Mucosa of gallbladder (tissue), 1 donor: Measurements from ENCODE around the gene BAHCC1. TPM values are rescaled to one million over a fixed set of nuclear protein-coding genes. Genes with fewer than 3 reads are reported as not detected.

Source experiments
- DNase-seq: peaks from one replicate; pipeline ENCODE4 v3.0.0-alpha.2; 2020; ENCODE audit warnings: low spot score
- total RNA-seq: library from RNA; stranded (reverse); gene quantifications from one replicate; pipeline ENCODE4 v1.2.1, GENCODE V29; 2021
- donor health status: DM: no; HTN: no; CAD: no.

The BAHCC1 gene
- total RNA-seq, 1 donor from 2014 or later = 77.4 TPM

GRCh38 chr17:81493198-81494038 lies 98.2 kb downstream of the BAHCC1 start:
- no peak for DNase-seq

- DNase-seq = no peak
Measured at GRCh38 chr17:81494626-81495377, 99.5 kb downstream of the BAHCC1 start.

GRCh38 chr17:81498953-81499600 lies 103.8 kb downstream of the BAHCC1 start:
- no peak for DNase-seq

- no peak for DNase-seq
Measured at GRCh38 chr17:81499601-81499970, 104.3 kb downstream of the BAHCC1 start.

- no peak for DNase-seq
Measured at GRCh38 chr17:81500047-81500446, 104.8 kb downstream of the BAHCC1 start.

GRCh38 chr17:81502471-81503017 lies 107.3 kb downstream of the BAHCC1 start:
- DNase-seq = no peak

GRCh38 chr17:81503619-81504018 lies 108.4 kb downstream of the BAHCC1 start:
- no peak for DNase-seq

- DNase-seq = no peak
Measured at GRCh38 chr17:81508639-81509206, 113.5 kb downstream of the BAHCC1 start.

GRCh38 chr17:81509207-81509971 lies 114.1 kb downstream of the BAHCC1 start:
- DNase-seq = no peak

GRCh38 chr17:81509972-81510784 lies 114.9 kb downstream of the BAHCC1 start:
- DNase-seq = no peak

- DNase-seq = no peak
Measured at GRCh38 chr17:81510785-81511553, 115.7 kb downstream of the BAHCC1 start.

GRCh38 chr17:81511554-81511803 lies 116.2 kb downstream of the BAHCC1 start:
- no peak for DNase-seq

GRCh38 chr17:81511804-81512561 lies 116.7 kb downstream of the BAHCC1 start:
- no peak for DNase-seq

GRCh38 chr17:81512562-81513371 lies 117.5 kb downstream of the BAHCC1 start, which contains the start of gene ACTG1:
Gene ACTG1, minus strand, starts transcription at chr17:81512799. Its CDS starts 445 bp downstream, at chr17:81512354.
- DNase-seq = peak; percentile 95

- peak; percentile 67 for DNase-seq
Measured at GRCh38 chr17:81513372-81513752, 118.1 kb downstream of the BAHCC1 start.

GRCh38 chr17:81513753-81514488 lies 118.7 kb downstream of the BAHCC1 start:
- DNase-seq = peak; percentile 68

- no peak for DNase-seq
Measured at GRCh38 chr17:81514489-81514738, 119.2 kb downstream of the BAHCC1 start.
